Femur (tissue), 1 donor: ENCODE results near the gene RAB40B.
A peak's percentile ranks its signal among the peaks of the same experiment; 100 is the strongest.

ENCODE experiments used
- DNase-seq: peaks from one replicate; pipeline ENCODE4 v3.0.0-alpha.2; 2017

The RAB40B gene

GRCh38 chr17:82691714-82692113, 6.8 kb downstream of the RAB40B start:
- DNase-seq: no peak

DNA sequence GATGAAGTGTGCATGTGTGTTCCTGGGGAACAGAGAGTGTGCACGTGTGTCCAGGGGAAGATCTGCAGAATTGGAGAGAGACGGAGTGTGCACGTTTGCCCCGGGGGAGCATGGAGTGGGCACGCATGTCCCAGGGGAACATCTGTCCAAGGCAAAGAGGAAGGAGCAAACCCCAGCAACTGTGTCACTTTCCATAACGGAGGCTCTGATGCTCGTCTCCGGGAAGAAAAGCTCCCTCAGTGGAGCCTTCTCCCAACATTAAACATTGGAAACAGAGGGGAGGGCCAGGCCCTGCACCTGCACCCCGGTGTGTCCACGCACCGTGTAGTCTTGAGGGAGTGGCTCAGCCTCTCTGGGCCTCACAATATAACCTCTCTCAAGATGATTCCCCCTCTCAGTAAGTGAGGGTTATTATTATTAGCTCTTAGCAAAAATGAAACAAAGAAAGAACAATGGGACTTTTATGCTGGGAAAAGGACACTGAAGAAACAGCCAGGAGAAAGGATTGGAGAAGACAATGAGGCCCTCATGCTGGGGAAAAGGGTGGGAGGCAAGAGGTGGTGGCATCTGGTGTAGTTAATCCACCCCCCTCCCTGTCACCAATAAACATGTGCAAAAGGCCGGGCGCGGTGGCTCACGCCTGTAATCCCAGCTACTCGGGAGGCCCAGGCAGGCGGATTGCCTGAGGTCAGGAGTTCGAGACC, 7.6 kb downstream of the RAB40B start:
- DNase-seq: no peak

- no peak for DNase-seq
These were observed 9.4 kb downstream of the RAB40B start for GRCh38 chr17:82689077-82689476.

DNA sequence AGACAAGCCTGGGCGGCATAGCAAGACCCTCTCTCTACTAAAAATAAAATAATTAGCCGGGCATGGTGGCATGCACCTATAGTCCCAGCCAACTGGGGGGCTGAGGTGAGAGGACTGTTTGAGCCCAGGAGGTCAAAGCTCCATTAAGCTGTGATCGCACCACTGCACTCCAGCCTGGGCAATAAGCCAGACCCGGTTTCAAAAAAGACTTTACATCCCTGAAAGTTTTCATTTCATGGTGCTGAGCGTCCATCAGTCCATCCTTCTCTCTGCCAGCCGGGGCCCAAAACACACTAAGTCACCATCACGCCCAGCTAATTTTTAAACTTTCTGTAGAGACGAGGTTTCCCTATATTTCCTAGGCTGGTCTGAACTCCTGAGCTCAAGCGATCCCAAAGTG, 10.6 kb downstream of the RAB40B start:
- no peak for DNase-seq

GRCh38 chr17:82687375-82687861, 11.1 kb downstream of the RAB40B start:
- DNase-seq: no peak

DNA sequence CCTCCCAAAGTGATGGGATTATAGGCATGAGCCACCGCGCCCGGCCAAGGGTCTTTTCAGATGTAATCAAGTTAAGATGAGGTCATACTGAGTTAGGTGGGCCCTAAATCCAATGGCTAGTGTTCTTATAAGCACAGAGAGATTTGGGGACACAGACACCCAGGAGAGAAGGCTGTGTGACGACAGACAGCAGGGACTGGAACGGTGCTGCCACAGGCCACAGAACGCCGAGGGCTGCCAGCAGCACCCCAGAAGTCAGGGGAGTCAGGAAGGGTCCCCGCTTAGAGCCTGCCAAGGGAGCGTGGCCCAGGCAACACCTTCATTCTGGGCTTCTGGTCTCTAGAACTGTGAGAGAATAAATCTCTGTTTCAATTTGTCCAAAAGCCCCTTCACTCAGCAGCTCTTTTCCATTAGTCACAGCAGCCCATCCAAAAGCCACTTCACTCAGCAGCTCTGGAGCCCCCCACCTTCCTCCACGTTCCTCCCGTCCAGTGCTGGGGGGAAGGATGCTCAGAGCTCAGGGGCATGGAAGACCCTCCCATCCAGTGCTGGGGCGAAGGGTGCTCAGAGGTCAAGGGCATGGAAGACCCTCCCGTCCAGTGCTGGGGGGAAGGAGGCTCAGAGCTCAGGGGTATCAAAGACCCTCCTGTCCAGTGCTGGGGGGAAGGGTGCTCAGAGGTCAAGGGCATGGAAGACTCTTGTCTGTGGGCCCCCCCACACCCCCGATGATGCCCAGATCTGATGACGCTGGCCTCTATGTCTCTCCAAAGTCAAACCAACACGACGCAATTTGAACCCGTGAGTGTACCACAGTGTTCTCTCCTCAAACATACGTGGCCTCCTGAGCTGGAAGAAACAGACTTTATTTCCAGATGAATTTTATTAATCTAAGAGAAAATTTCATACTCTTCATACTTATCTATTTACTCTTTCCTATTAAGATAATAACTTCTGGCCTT, 11.9 kb downstream of the RAB40B start:
- no peak for DNase-seq

DNA sequence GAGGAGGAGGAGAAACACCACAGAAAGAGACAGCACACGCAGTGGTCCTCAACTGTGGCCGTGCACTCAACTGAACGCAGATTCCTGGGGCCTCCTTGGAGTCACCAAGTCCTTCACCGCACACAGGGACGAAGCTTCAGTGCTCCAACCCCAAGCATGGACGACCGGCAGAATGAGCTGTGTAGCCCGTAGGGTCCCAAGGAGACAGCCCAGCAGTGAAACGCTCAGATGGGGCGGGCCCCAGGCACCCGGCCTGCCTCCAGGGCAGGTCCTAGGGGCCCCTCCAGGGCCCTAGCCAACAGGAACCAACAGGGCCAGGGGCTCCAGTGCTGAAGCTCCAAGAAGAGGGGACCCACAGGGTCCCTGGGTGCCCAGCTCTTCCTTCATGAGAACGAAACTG, 13.2 kb downstream of the RAB40B start:
- no peak for DNase-seq

- no peak for DNase-seq
These were observed 14.2 kb downstream of the RAB40B start for GRCh38 chr17:82684228-82684841.

- DNase-seq: no peak
These were observed 15.0 kb downstream of the RAB40B start for GRCh38 chr17:82683534-82683933.

- no peak for DNase-seq
These were observed 17.0 kb downstream of the RAB40B start for GRCh38 chr17:82681547-82681946.

GRCh38 chr17:82679586-82680465, 18.7 kb downstream of the RAB40B start:
- no peak for DNase-seq

GRCh38 chr17:82678265-82678891, 20.1 kb downstream of the RAB40B start:
- DNase-seq: no peak

- DNase-seq: no peak
These were observed 21.1 kb downstream of the RAB40B start for GRCh38 chr17:82677353-82677925.

DNA sequence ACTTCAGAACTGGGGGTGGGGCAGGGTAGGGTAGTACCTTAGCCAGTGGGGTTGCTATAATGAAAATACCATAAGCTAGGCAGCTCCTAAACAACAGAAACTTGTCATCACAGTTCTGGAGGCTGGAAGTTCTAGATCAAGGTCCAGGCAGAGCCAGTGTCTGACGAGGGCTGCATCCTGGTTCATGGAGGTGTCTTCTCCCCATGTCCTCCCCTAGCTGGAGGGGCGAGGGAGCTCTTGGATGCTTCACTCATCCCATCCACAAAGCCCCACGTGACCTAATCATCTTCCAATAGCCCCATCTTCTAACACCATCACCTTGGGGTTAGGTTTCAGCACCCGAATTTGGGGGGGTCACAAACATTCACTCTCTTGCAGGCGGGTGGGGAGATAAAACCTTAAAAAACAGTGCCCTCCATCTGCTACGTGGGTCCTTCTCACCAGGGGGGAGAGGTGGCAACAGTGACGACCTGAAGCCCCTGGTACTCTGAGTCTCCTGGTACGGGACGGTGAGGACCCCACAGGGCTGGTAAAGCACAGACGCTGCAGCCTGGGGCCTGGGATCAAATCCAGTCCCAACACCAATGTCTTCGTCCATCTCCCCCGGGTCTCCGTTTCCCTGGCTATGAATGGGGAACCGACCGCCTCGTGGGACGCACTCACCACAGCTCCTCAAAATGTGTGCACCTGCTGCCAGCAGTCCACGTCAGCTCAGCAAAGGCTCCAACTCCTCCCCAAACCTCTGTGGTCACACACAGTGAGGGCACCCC, 22.8 kb downstream of the RAB40B start:
- DNase-seq: no peak

- DNase-seq: no peak
These were observed 23.6 kb downstream of the RAB40B start for GRCh38 chr17:82674656-82675475.

- no peak for DNase-seq
These were observed 27.6 kb downstream of the RAB40B start for GRCh38 chr17:82670661-82671450.

- DNase-seq: peak; percentile 67
These were observed 29.8 kb downstream of the RAB40B start for GRCh38 chr17:82668631-82669099.

DNA sequence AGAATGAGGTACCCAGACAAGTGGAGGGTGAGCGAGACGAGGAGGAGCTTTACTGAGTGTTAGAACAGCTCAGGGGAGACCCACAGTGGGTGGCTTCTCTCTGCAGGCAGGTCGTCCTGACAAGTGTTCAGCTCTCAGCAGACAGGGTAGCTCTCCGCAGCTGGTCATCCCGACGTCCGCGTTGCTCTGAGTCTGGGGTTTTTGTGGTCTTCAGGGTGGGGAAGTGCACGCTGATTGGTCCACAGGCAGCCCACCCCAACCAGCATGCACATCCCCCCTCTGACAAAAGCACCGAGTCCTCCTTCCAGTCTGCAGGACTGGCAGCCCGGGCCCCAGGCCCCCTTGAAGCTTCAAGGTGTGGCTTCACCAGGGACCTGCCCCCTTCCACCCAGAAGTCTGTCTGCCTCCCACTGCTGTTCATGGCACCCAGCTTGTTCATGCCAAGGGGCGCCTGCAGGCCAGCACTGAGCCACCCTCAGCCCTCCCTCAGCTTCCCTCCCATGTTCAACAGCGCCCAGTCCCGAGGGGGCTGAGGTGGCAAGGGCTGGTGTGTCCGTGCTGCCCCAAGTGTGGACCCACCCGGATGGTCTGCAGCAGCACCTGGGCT, 30.4 kb downstream of the RAB40B start:
- no peak for DNase-seq

- no peak for DNase-seq
These were observed 30.9 kb downstream of the RAB40B start for GRCh38 chr17:82667668-82668000.
